Keratinocyte (primary cell): ENCODE measurements around the gene CSGALNACT2. TPM values are rescaled to one million over a fixed set of nuclear protein-coding genes. Genes with fewer than 3 reads are reported as not detected.
A peak's percentile ranks its signal among the peaks of the same experiment; 100 is the strongest.

Experiments
- DNase-seq: peaks from one replicate; pipeline ENCODE4 v3.0.0-alpha.2; 2011; ENCODE audit warnings: low read depth, missing footprints, low spot score
- FAIRE-seq: peaks from 2 replicates; lab custom pipeline; 2011; peaks lifted over from hg19 to GRCh38; lab: Jason Lieb, UNC
- H2AFZ ChIP-seq: 2 replicates; pipeline ENCODE4 v1.6.0; 2012; ENCODE audit warnings: low read length, control low read depth, inconsistent platforms; ENCODE audit not compliant: control insufficient read depth
- H3K27ac ChIP-seq: 2 replicates; pipeline ENCODE4 v1.5.1; 2011; ENCODE audit warnings: low read length; ENCODE audit not compliant: control insufficient read depth, insufficient read depth
- H3K27me3 ChIP-seq: 3 replicates; pipeline ENCODE4 v1.6.0; 2011; ENCODE audit warnings: low read length; ENCODE audit not compliant: control insufficient read depth, insufficient read depth; ENCODE audit errors: extremely low read depth
- H3K36me3 ChIP-seq, 2 experiments: 2 replicates in 1 of 2; 3 replicates in 1 of 2; pipeline ENCODE4 v1.5.1; 2011; ENCODE audit warnings: low read length in 2 of 2, mild to moderate bottlenecking in 1 of 2; ENCODE audit not compliant: control insufficient read depth in 2 of 2, insufficient read depth in 2 of 2; ENCODE audit errors: extremely low read depth in 1 of 2
- H3K4me1 ChIP-seq: 3 replicates; pipeline ENCODE4 v1.5.1; 2011; ENCODE audit warnings: low read length; ENCODE audit not compliant: control insufficient read depth, insufficient read depth; ENCODE audit errors: extremely low read depth
- H3K4me2 ChIP-seq: 3 replicates; pipeline ENCODE4 v1.6.0; 2011; ENCODE audit warnings: low read depth, low read length; ENCODE audit not compliant: control insufficient read depth, insufficient read depth; ENCODE audit errors: extremely low read depth
- H3K4me3 ChIP-seq, 3 experiments: fragments of 200-600 bp in 1 of 3; sonication (generic) in 1 of 3; 2 replicates in 2 of 3; 3 replicates in 1 of 3; pipeline ENCODE4 v1.5.1; 2011 to 2016; ENCODE audit warnings: low read length in 3 of 3, mild to moderate bottlenecking in 3 of 3, control low read depth in 2 of 3, inconsistent platforms in 1 of 3, low read depth in 1 of 3, mixed read lengths in 1 of 3, mixed run types in 1 of 3, moderate library complexity in 1 of 3; ENCODE audit not compliant: control insufficient read depth in 2 of 3, insufficient read depth in 2 of 3; ENCODE audit errors: extremely low read depth in 1 of 3
- H3K79me2 ChIP-seq: 2 replicates; pipeline ENCODE4 v1.6.0; 2012; ENCODE audit warnings: low read length; ENCODE audit not compliant: control insufficient read depth, insufficient read depth
- H3K9ac ChIP-seq: 3 replicates; pipeline ENCODE4 v1.6.0; 2011; ENCODE audit warnings: low read length; ENCODE audit not compliant: control insufficient read depth, insufficient read depth; ENCODE audit errors: extremely low read depth
- H3K9me1 ChIP-seq: 3 replicates; pipeline ENCODE4 v1.6.0; 2011; ENCODE audit warnings: low read length; ENCODE audit not compliant: control insufficient read depth, insufficient read depth; ENCODE audit errors: extremely low read depth
- H3K9me3 ChIP-seq: 2 replicates; pipeline ENCODE4 v1.5.1; 2012; ENCODE audit warnings: low read depth, low read length; ENCODE audit not compliant: control insufficient read depth
- H4K20me1 ChIP-seq: 3 replicates; pipeline ENCODE4 v1.6.0; 2011; ENCODE audit warnings: low read length; ENCODE audit not compliant: control insufficient read depth, insufficient read depth; ENCODE audit errors: extremely low read depth
- CTCF ChIP-seq, 3 experiments: IDR thresholded peaks in 1 of 3; conservative IDR thresholded peaks in 1 of 3; optimal IDR thresholded peaks in 1 of 3; 2 replicates in 2 of 3; 3 replicates in 1 of 3; pipeline versions ENCODE3 to v1.5.1; 2011; ENCODE audit warnings: low read length in 3 of 3, mild to moderate bottlenecking in 3 of 3, moderate library complexity in 2 of 3, control low read depth in 1 of 3, inconsistent platforms in 1 of 3; ENCODE audit not compliant: insufficient read depth in 2 of 3; ENCODE audit errors: extremely low read depth in 1 of 3
- EZH2 ChIP-seq: IDR thresholded peaks from one replicate; pipeline ENCODE4 v1.6.1; 2012; ENCODE audit warnings: inconsistent platforms, mild to moderate bottlenecking, low read length, moderate library complexity
- dilution Hi-C: fragments of 300-500 bp; cut with MboI; formaldehyde crosslinking; loops from one replicate; pipeline ENCODE4 v1.7.0; 2020; ENCODE audit warnings: low sequenced_read_pairs; ENCODE audit not compliant: extremely low pct_ligation_motif_present
- polyA plus RNA-seq, 5 experiments: library from polyadenylated mRNA; depleted of rRNA in 3 of 5; stranded (reverse) in 3 of 5; stranded (forward) in 1 of 5; unstranded in 1 of 5; fragments of >200 nt; gene quantifications; 1 replicate in 1 of 5; 2 replicates in 3 of 5; 3 replicates in 1 of 5; pipeline versions ENCODE4 v1.2.1 to v1.2.3, GENCODE V29; 2011 to 2012; ENCODE audit warnings: missing spikeins in 2 of 5, low read depth in 1 of 5, low replicate concordance in 1 of 5

Gene CSGALNACT2
- polyA plus RNA-seq, 1 donor (not counting 4 experiments of a cell fraction or from before 2014, with no cell fraction given): 19.7 TPM

DNA sequence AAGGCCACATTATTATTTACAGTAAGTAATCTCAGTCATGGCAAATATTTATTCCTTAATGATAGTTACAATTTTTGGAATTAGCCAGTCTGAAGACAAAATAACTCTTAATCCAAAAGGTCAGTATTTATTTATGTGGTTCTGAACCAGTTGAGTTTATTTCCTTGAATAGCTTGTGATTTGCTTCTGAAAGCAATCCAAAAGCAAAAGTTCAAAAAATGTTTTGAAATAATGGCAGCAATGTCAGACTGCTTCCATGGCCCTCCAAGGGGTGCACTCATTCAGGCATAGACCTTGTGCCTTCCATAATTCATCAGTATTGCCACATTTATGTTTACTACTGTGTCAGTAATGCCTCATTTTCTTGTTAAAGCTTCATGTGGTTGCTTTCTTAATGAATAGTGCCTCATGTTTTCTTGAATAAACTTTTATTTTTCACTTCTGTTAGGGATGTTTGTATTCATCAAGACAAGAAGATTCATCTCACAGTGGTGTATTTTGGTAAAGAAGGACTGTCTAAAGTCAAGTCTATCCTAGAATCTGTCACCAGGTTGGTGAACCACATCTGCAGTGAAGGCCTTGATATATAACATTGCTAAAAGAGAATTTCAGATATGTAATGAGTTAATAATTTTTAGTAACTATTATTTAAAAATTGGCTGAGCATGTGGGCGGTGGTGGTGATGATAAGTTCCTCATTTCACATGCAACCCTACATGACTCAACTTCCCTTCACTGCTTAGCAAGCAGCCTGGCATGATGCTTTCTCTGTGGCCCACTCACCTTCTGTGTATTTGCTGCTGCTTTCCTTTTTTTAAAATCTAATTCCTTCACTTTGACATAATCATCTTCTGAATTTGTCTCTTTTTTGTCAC is 22.0 kb downstream of the CSGALNACT2 start:
- H3K27ac ChIP-seq: peak overlapping the region; percentile 86
- dilution Hi-C loops: no loop called here
- DNase-seq: peak; percentile 15
- no peak overlapping the region for H2AFZ ChIP-seq
- no peaks in the 10 kb centered on the region for H3K9me3 ChIP-seq
- H3K36me3 ChIP-seq: peaks cover 7 to 18% of the 10 kb centered on the region in 2 experiments
- peaks cover 21% of the 10 kb centered on the region for H3K79me2 ChIP-seq
- H3K4me1 ChIP-seq: peaks cover 19% of the 10 kb centered on the region
- peak overlapping the region; percentile 25 for H3K9ac ChIP-seq
- H4K20me1 ChIP-seq: no peaks in the 10 kb centered on the region
- H3K4me2 ChIP-seq: peak overlapping the region; percentile 62
- TF ChIP-seq EZH2 (no peak), CTCF (optimal IDR thresholded peaks at IDR 0.05 in 1 of 3, IDR thresholded peaks at IDR 0.05 in 1 of 3, conservative IDR thresholded peaks at IDR 0.05 in 1 of 3; ENCODE audit: extremely low read depth in 1 of 3, insufficient read depth in 2 of 3, low read length in 3 of 3) (no peak)
- H3K9me1 ChIP-seq: no peaks in the 10 kb centered on the region
- H3K27me3 ChIP-seq: no peaks in the 10 kb centered on the region
- FAIRE-seq: peak; percentile 69
- H3K4me3 ChIP-seq: no peak overlapping the region

DNA sequence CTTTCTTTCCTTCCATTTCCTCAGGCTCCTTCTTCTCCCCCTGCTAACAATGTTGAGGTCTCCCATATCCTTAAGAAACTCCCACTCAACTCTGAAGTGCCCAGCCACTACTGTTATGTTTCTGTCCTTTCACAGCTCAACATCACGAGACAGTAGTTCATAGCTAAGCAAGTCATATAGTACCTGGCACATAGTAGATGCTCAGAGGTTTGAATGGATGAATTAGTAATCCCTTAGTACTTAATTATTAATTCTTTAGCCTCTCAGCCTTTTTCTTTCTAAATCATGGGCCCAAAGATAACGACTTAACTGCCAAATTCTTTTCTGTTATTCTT is 22.6 kb downstream of the CSGALNACT2 start:
- Histone ChIP-seq H2AFZ (no peak overlapping the region), H3K27me3 (no peaks in the 10 kb centered on the region), H3K79me2 (peaks cover 16% of the 10 kb centered on the region), H3K9ac (no peak overlapping the region), H3K27ac (peak overlapping the region; percentile 86), H3K4me1 (peaks cover 19% of the 10 kb centered on the region), H3K36me3 (peaks cover 7 to 18% of the 10 kb centered on the region in 2 experiments), H3K4me3 (no peak overlapping the region), H3K4me2 (peak overlapping the region; percentile 62), H3K9me1 (no peaks in the 10 kb centered on the region), H3K9me3 (no peaks in the 10 kb centered on the region), H4K20me1 (no peaks in the 10 kb centered on the region)
- FAIRE-seq (no peak), DNase-seq (no peak)
- dilution Hi-C loops: no loop called here
- TF ChIP-seq EZH2: no peak
- TF ChIP-seq CTCF (optimal IDR thresholded peaks at IDR 0.05 in 1 of 3, IDR thresholded peaks at IDR 0.05 in 1 of 3, conservative IDR thresholded peaks at IDR 0.05 in 1 of 3; ENCODE audit: extremely low read depth in 1 of 3, insufficient read depth in 2 of 3, low read length in 3 of 3): no peak
